HT-29 (cell line): Measurements from ENCODE around the gene MED27. TPM values are rescaled to one million over a fixed set of nuclear protein-coding genes. Genes with fewer than 3 reads are reported as not detected.

Source experiments
- DNase-seq: peaks from one replicate; pipeline ENCODE4 v3.0.0-alpha.2; 2015; ENCODE audit warnings: low spot score
- total RNA-seq: library from RNA; depleted of rRNA; stranded (reverse); fragments of >200 nt; shearing (Covaris generic); gene quantifications from 2 replicates; pipeline ENCODE4 v1.2.3, GENCODE V29; 2014; rRNA removed

The MED27 gene, protein sequence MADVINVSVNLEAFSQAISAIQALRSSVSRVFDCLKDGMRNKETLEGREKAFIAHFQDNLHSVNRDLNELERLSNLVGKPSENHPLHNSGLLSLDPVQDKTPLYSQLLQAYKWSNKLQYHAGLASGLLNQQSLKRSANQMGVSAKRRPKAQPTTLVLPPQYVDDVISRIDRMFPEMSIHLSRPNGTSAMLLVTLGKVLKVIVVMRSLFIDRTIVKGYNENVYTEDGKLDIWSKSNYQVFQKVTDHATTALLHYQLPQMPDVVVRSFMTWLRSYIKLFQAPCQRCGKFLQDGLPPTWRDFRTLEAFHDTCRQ
- total RNA-seq: 25.7 and 26.7 TPM in 2 replicates

GRCh38 chr9:132079391-132080091 lies at the start of gene MED27:
TSS of gene MED27 (minus strand) at chr9:132079867. CDS start at chr9:132079844, 23 bp downstream.
- peak; percentile 87 for DNase-seq

- DNase-seq: no peak
Observed at GRCh38 chr9:132127888-132128534, 48.3 kb upstream of the MED27 start.

- no peak for DNase-seq
Observed at GRCh38 chr9:132126680-132127236, 47.1 kb upstream of the MED27 start.

DNA sequence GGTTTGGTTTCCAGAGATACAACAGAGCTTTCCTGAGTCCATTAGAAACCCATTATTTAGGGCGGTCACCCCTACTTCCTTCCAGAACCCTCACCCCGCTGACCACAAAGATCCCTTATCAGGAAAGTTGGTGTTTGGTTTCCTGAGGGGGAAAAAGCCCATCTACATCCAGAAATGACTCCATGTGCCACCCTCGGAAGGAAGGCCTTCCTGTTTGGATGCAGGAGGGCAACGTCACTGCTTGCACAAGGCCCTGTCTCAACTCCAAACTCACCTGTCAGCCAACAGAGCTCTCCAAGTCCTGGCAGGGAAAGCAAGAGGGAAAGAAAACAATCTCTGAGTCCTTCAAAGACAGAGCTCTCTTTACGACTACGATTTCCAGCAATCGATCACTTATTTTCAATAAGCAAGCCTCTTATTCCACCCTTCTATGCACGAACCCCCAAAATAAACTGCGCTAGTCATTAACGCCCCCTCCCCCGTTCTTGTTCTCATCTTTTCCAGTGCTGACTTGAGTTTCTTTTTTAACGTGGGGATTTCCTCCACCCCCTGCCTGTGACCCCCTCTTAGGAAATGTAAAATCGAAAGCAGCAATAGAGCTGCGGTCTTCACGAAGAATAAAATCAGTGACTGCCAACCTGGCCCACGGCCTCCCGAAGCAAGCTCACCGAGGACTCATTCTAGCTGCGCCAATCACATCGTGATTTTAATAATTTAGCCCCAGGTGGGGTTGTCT lies 46.4 kb upstream of the MED27 start:
- no peak for DNase-seq

- DNase-seq: no peak
Observed at GRCh38 chr9:132125361-132125760, 45.7 kb upstream of the MED27 start.

DNA sequence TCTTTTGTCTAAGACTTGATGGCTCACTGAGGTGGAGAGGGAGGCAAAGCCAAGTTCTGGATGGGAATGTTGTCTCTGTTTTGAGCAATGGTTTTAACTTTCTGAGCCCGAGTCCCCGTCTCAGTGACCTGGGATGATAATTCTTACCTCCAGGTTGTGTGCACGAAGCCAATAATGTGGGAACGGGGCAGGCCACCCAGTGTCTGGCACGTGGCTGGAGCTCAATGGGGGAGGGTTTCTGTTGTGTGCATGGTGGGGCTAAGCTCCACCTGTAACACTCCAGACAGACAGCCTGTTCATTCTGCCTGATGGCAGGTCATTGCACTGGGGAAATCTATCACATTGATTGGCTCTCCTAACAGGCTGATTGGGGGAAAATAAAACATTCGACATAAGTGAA lies 45.1 kb upstream of the MED27 start:
- no peak for DNase-seq

DNA sequence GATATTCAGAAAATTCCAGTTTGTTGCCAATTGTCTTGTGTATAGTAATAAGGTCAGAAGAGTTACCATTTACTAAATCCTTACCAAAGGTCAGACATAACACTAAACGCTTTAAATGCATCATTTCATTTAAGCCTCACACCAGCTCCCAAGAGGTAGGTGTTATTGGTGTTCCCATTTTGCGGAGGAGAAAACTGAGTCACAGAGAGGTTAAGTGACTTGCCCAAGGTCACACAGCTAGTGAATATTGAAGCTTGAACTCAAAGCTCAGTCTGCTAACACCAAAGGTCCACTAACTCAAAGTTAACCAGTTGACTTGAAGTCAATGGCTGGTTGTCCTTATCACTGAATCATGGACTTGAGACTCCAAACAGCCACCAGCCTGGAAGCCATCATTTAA lies 41.4 kb upstream of the MED27 start:
- DNase-seq: no peak

GRCh38 chr9:132117694-132118093 lies 38.0 kb upstream of the MED27 start:
- no peak for DNase-seq

DNA sequence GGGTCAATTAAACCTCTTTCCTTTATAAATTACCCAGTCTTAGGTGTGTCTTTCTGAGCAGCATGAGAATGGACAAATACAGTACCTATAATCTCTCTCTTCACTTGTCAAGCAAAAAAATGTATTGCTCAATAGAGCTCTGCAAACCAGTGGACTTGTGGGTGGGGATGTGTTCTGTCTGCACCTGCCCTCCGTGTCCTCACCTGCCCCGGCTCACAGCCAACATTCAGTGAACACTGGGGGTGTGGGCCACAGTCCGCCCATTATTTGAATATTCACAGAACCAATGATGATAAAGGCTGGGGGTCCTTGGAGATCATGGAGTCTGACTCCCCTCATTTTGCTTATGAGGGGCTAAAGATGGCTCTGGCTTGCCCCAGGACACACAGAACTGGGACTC lies 36.9 kb upstream of the MED27 start:
- DNase-seq: no peak

GRCh38 chr9:132114102-132114707 lies 34.5 kb upstream of the MED27 start:
- DNase-seq: peak; percentile 14

GRCh38 chr9:132109291-132109690 lies 29.6 kb upstream of the MED27 start:
- DNase-seq: no peak

GRCh38 chr9:132108728-132109127 lies 29.1 kb upstream of the MED27 start:
- DNase-seq: no peak

DNA sequence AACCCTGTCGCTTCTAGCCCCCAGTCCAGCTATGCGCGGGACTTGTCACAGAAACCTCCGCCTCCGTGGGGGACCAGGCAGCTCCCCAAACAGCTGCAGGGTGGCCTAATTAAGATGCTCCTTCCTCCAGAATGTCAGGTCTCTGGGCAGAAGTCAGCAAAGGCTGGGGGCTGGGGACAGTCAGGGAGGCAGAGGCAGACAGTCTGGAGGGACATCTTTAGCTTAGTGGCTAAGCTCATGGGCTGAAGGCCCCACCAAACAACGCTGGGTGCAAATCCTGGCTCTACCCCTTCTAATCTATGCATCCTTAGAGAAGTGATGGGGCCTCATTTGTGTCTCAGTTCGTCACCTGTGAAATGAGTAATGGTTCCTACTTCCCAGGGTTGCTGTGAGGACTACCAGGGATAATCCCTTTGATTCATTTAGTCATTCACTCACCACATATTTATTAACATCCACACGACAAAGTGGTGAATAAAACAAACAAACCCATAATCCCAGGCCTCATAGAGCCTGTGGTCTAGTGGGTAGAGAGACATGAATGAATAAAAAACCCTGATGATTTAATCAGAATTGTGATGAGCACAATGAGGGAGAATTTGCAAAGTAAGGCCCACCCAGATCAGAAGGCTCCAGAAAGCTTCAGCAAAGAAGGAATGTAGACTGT lies 20.2 kb upstream of the MED27 start:
- DNase-seq: no peak

GRCh38 chr9:132099167-132099566 lies 19.5 kb upstream of the MED27 start:
- no peak for DNase-seq

DNA sequence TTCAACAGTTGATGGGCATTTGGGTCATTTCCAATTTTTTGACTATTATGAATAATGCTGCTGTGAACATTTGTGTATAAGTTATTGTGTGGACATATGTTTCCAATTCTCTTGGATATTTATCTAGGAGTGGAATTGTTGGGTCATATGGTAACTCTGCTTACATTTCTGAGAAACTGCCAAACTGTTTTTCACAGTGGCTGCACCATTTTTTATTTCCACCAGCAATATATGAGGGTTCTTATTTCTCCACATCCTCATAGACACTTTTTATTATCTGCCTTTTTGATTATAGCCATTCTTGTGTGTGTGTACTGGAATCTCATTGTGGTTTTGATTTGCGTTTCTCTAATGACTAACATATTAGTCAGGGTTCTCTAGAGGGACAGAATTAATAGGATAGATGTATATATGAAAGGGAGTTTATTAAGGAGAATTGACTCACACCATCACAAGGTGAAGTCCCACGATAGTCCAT lies 14.7 kb upstream of the MED27 start:
- DNase-seq: no peak

DNA sequence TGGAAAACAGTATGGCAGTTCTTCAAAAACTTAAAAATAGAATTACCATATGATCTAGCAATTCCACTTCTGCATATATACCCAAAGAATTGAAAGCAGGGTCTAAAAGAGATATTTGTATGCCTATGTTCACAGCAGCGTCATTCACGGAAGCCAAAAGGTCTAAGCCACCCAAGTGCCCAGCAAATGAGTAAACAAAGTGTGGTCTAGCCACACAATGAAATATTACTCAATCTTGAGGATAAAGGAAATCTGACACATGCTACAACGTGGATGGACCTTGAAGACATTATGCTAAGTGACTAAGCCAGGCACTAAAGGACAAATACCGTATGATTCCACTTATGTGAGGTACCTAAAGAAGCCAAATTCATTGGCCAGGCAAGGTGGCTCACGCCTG lies 11.1 kb upstream of the MED27 start:
- no peak for DNase-seq

GRCh38 chr9:132087438-132088030 lies 7.9 kb upstream of the MED27 start:
- DNase-seq: no peak

GRCh38 chr9:132082188-132082587 lies 2.5 kb upstream of the MED27 start:
- DNase-seq: no peak

- DNase-seq: peak; percentile 24
Observed at GRCh38 chr9:132078699-132079356, 839 bp downstream of the MED27 start.
